Endodermal cell (in vitro differentiated cells): ENCODE results near the gene BLZF1. TPM values are rescaled to one million over a fixed set of nuclear protein-coding genes. Genes with fewer than 3 reads are reported as not detected.
"Not testable (repeated sequence)": the region's sequence is repeated elsewhere in the genome, so short reads cannot be mapped to it uniquely, and the experiment has no call there.

Source experiments
- DNase-seq: peaks from one replicate; pipeline ENCODE4 v3.0.0-alpha.2; 2017
- H3K27ac ChIP-seq: 2 replicates; pipeline ENCODE4 v1.5.1; 2013; ENCODE audit warnings: mild to moderate bottlenecking, low read depth, low read length, moderate library complexity
- H3K27me3 ChIP-seq: 2 replicates; pipeline ENCODE4 v1.6.1; 2013; ENCODE audit warnings: mild to moderate bottlenecking, low read length, moderate library complexity; ENCODE audit not compliant: insufficient read depth, control insufficient read depth, poor library complexity, severe bottlenecking
- H3K36me3 ChIP-seq: 2 replicates; pipeline ENCODE4 v1.7.0; 2013; ENCODE audit warnings: mild to moderate bottlenecking, low read length, moderate library complexity; ENCODE audit not compliant: control insufficient read depth, insufficient read depth
- H3K4me1 ChIP-seq: one replicate; pipeline ENCODE4 v1.7.0; 2013; ENCODE audit warnings: low read length; ENCODE audit not compliant: control insufficient read depth, insufficient read depth
- H3K4me3 ChIP-seq: 2 replicates; pipeline ENCODE4 v1.5.1; 2013; ENCODE audit warnings: mild to moderate bottlenecking, low read length, moderate library complexity
- H3K9ac ChIP-seq: 2 replicates; pipeline ENCODE4 v1.6.1; 2013; ENCODE audit warnings: mild to moderate bottlenecking, low read length, moderate library complexity; ENCODE audit not compliant: poor library complexity, severe bottlenecking; ENCODE audit errors: extremely low read depth
- H3K9me3 ChIP-seq: 2 replicates; pipeline ENCODE4 v1.6.1; 2013; ENCODE audit warnings: mild to moderate bottlenecking, low read length, moderate library complexity; ENCODE audit not compliant: control insufficient read depth
- H3K27ac Mint-ChIP-seq: 2 replicates; pipeline ENCODE4 v1.8.0; 2020; ENCODE audit warnings: mixed read lengths
- H3K27me3 Mint-ChIP-seq: 2 replicates; pipeline ENCODE4 v1.8.0; 2021; ENCODE audit warnings: mild to moderate bottlenecking, mixed read lengths; ENCODE audit not compliant: insufficient read depth
- H3K36me3 Mint-ChIP-seq: 2 replicates; pipeline ENCODE4 v1.8.0; 2020; ENCODE audit warnings: low read depth, mixed read lengths
- H3K4me1 Mint-ChIP-seq: 2 replicates; pipeline ENCODE4 v1.8.0; 2020; ENCODE audit warnings: mixed read lengths
- H3K4me3 Mint-ChIP-seq: 2 replicates; pipeline ENCODE4 v1.8.0; 2020; ENCODE audit warnings: mild to moderate bottlenecking, moderate library complexity, mixed read lengths
- H3K9me3 Mint-ChIP-seq: 2 replicates; pipeline ENCODE4 v1.8.0; 2020; ENCODE audit warnings: mild to moderate bottlenecking, mixed read lengths
- WGBS, 2 experiments: methylation state at CpG; one replicate each; pipeline versions ENCODE4 v1.1.5 to v1.1.7; 2013; ENCODE audit warnings: missing lambda C conversion rate in 2 of 2, mixed read lengths in 1 of 2; ENCODE audit not compliant: insufficient coverage in 1 of 2, insufficient read length in 1 of 2; 5-methylcytosine and 5-hydroxymethylcytosine counted together
- total RNA-seq, 2 donors: library from RNA; stranded (reverse); fragmentation: NEBNext Ultra II Directional in 1 of 2; extraction: Animal tissue kit (Norgen Biotek cat#: 25700) in 1 of 2; gene quantifications; 2 replicates in 1 of 2; 3 replicates in 1 of 2; pipeline ENCODE4 v1.2.1, GENCODE V29; 2021
- TF ChIP-seq, protein P1 (sequence below): fragments of 200-600 bp; sonication (generic); conservative IDR thresholded peaks from 2 replicates; pipeline ENCODE4 v1.5.0; 2021; ENCODE audit warnings: antibody characterized with exemption, mild to moderate bottlenecking

Gene BLZF1
- total RNA-seq, 2 donors from 2014 or later, result 16.8 to 18.4 TPM

DNA sequence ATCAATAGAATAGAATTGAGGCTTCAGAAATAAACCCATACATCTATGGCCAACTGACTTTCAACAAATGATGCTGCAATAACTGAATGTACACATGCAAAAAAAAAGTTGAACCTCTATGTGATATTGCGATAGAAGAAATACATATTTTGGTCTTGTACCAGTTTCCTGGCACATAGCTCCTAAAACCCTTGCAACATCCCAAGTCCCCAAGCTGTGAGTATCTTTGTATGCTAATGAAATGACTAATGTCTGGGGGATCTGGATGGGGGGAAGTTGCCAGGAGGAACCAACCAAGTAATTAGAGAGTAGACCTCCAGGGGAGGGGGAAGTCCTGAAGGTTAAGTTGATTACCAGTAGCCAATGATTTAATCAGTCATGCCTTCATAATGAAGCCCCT, 24.4 kb downstream of the BLZF1 start:
- no peaks in the 10 kb centered on the region for H3K4me1 Mint-ChIP-seq
- no peak overlapping the region for H3K27ac ChIP-seq
- H3K27ac Mint-ChIP-seq, result no peak overlapping the region
- H3K27me3 ChIP-seq, result no peaks in the 10 kb centered on the region
- 100% methylated on average over 1 of the region's 1 CpG; no CpG with 5 or more reads in 1 of the 2 experiments for WGBS, 2 experiments
- H3K4me3 Mint-ChIP-seq, result no peak overlapping the region
- no peak overlapping the region for H3K9ac ChIP-seq
- H3K9me3 ChIP-seq, result peaks cover 18% of the 10 kb centered on the region
- H3K27me3 Mint-ChIP-seq, result no peaks in the 10 kb centered on the region
- no peak overlapping the region for H3K4me3 ChIP-seq
- peaks cover 59% of the 10 kb centered on the region for H3K36me3 Mint-ChIP-seq
- peaks cover 3% of the 10 kb centered on the region for H3K9me3 Mint-ChIP-seq
- TF ChIP-seq, protein P1, sequence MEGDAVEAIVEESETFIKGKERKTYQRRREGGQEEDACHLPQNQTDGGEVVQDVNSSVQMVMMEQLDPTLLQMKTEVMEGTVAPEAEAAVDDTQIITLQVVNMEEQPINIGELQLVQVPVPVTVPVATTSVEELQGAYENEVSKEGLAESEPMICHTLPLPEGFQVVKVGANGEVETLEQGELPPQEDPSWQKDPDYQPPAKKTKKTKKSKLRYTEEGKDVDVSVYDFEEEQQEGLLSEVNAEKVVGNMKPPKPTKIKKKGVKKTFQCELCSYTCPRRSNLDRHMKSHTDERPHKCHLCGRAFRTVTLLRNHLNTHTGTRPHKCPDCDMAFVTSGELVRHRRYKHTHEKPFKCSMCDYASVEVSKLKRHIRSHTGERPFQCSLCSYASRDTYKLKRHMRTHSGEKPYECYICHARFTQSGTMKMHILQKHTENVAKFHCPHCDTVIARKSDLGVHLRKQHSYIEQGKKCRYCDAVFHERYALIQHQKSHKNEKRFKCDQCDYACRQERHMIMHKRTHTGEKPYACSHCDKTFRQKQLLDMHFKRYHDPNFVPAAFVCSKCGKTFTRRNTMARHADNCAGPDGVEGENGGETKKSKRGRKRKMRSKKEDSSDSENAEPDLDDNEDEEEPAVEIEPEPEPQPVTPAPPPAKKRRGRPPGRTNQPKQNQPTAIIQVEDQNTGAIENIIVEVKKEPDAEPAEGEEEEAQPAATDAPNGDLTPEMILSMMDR, result no peak
- DNase-seq, result peak; percentile 33
- H3K36me3 ChIP-seq, result peaks cover 50% of the 10 kb centered on the region
- no peaks in the 10 kb centered on the region for H3K4me1 ChIP-seq

DNA sequence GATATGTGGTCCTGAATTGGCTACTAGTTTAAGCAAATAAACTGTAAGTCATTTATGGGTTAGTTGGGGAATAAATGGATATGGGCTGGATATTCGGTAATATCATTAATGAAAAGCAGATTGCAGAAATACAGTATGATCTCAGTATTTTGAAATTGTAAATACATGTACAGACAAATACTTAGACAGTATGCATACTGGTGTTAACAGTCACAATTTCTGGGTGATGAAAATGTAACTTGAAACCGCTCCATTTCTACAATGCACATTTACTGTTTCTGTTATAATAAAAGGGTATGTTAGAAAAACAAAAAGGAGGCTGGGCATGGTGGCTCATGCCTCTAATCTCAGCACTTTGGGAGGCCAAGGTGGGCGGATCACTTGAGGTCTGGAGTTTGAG, 28.0 kb downstream of the BLZF1 start:
- TF ChIP-seq, protein P1, result no peak
- H3K27ac Mint-ChIP-seq, result no peak overlapping the region
- Histone ChIP-seq H3K4me1 (no peaks in the 10 kb centered on the region), H3K9ac (no peak overlapping the region), H3K4me3 (no peak overlapping the region), H3K9me3 (peaks cover 9% of the 10 kb centered on the region), H3K27ac (no peak overlapping the region), H3K36me3 (peaks cover 20% of the 10 kb centered on the region), H3K27me3 (no peaks in the 10 kb centered on the region)
- H3K27me3 Mint-ChIP-seq, result no peaks in the 10 kb centered on the region
- WGBS, 2 experiments, result 83 to 95% methylated on average over 1 to 3 of the region's 3 CpGs
- H3K9me3 Mint-ChIP-seq, result peaks cover 11% of the 10 kb centered on the region
- no peak for DNase-seq
- H3K4me1 Mint-ChIP-seq, result no peaks in the 10 kb centered on the region
- no peak overlapping the region for H3K4me3 Mint-ChIP-seq
- H3K36me3 Mint-ChIP-seq, result peaks cover 41% of the 10 kb centered on the region

DNA sequence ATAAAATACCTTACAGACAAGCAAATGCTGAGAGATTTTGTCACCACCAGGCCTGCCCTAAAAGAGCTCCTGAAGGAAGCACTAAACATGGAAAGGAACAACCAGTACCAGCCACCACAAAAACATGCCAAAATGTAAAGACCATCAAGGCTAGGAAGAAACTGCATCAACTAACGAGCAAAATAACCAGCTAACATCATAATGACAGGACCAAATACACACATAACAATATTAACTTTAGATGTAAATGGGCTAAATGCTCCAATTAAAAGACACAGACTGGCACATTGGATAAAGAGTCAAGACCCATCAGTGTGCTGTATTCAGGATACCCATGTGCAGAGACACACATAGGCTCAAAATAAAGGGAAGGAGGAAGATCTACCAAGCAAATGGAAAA, 34.6 kb downstream of the BLZF1 start:
- peaks cover 16% of the 10 kb centered on the region for H3K27me3 Mint-ChIP-seq
- not testable (repeated sequence) for H3K27ac ChIP-seq, H3K9me3 ChIP-seq, H3K36me3 Mint-ChIP-seq, H3K36me3 ChIP-seq, H3K4me1 Mint-ChIP-seq, DNase-seq, H3K4me3 Mint-ChIP-seq, H3K4me1 ChIP-seq, H3K4me3 ChIP-seq, H3K27me3 ChIP-seq, H3K27ac Mint-ChIP-seq, H3K9ac ChIP-seq
- 40% methylated on average over 1 of the region's 1 CpG; no CpG with 5 or more reads in 1 of the 2 experiments for WGBS, 2 experiments
- peaks cover 61% of the 10 kb centered on the region for H3K9me3 Mint-ChIP-seq

DNA sequence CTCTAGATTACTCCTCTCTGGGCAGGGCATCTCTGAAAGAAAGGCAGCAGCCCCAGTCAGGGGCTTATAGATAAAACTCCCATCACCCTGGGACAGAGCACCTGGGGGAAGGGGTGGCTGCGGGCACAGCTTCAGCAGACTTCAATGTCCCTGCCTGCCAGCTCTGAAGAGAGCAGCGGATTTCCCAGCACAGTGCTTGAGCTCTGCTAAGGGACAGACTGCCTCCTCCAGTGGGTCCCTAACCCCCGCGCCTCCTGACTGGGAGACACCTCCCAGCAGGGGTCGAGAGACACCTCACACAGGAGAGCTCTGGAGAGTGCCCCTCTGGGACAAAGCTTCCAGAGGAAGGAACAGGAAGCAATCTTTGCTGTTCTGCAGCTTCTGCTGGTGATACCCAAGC, 40.3 kb downstream of the BLZF1 start:
- not testable (repeated sequence) for H3K4me3 Mint-ChIP-seq, H3K9me3 ChIP-seq, H3K4me3 ChIP-seq, H3K36me3 Mint-ChIP-seq, H3K36me3 ChIP-seq, H3K4me1 ChIP-seq, H3K27ac Mint-ChIP-seq, H3K9ac ChIP-seq, DNase-seq, H3K27ac ChIP-seq, H3K27me3 ChIP-seq, H3K4me1 Mint-ChIP-seq
- 90 to 100% methylated on average over 1 to 5 of the region's 5 CpGs for WGBS, 2 experiments
- peaks cover 44% of the 10 kb centered on the region for H3K9me3 Mint-ChIP-seq
- H3K27me3 Mint-ChIP-seq, result peaks cover 34% of the 10 kb centered on the region
